ENCODE measurements around the gene XPNPEP1.

XPNPEP1 gene

DNA sequence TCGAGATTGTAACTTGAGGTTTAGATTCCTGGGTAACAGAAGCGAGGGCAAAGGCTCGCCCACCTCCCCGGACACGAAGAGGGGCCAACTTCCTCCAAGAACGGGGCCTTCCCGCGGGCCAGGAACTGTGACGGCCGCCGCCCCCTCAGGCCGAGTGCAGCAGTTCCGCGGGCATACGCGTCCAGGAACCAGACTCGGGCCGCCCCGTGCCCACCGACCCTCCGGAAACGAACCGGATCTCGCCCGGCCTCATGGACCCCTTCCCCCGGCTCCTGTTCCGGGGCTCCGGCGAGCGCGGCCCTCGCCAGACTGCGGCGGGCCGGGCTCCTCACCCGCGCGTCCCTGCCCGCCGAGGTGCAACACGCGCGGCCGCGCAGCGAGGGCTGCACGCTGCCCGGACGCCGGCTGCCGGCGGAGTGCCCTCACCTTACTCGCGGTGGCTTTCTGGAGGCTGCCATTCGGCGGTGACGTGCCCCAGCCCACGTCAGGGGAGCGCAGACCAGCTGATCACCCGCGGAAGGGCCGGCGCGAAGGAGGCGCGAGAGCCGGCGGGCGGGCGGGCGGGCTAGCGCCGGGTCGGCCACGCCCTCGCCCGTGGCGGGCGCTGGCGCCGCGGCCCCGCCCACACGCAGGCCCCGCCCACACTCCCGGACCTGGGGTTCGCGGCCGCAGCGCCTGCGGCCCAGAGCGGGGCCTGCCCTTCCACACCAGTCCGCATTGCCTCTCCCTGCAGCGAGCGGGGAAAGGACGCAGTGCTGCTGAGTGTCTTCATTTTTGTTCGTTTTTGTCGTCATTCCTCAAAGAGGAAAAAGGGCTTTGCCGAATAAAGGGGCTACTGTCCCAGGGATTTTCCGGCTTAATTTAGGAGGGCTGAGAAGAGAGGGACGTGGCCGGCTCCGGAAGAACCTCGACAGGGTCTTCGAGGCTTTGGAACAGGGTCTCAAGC lies at the start of gene XPNPEP1:
Gene XPNPEP1 (minus strand): TSS at position 536 of the 946 bp plus-strand sequence. CDS start 78 bp downstream, at position 458.
- DNase-seq, result peak; percentile 96

DNA sequence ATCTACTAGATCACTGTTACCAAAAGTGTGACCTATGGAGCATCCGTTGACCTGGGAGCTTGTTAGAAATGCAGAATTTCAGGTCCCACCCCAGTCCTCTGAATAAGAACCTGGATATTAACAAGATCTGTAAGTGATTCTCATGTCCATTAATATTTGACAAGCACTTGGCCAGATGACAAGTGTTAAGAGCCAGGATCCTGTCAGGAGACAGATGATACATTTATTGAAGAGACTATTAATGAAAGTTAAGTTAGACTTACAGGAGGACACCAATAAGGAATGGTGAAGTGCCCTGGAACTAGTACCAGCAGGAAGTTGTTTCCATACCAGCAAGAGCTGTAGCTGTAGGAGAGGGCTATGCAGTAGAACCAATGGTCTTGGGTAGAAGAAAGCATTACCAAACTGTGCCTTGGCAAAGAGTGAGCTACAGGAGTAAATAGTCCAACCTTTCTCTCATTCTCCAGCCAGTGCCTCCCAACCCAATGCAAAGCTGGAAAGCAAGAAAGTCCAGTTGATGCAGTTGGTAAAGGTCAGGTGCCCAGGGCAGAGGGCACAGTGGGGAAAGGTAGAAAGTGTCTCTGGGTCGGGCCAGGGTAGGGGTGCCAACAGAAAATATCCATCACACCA lies 49.2 kb upstream of the XPNPEP1 start:
- DNase-seq, result peak; percentile 45

GRCh38 chr10:109971634-109972033 lies 48.3 kb upstream of the XPNPEP1 start:
- DNase-seq, result peak; percentile 13

DNA sequence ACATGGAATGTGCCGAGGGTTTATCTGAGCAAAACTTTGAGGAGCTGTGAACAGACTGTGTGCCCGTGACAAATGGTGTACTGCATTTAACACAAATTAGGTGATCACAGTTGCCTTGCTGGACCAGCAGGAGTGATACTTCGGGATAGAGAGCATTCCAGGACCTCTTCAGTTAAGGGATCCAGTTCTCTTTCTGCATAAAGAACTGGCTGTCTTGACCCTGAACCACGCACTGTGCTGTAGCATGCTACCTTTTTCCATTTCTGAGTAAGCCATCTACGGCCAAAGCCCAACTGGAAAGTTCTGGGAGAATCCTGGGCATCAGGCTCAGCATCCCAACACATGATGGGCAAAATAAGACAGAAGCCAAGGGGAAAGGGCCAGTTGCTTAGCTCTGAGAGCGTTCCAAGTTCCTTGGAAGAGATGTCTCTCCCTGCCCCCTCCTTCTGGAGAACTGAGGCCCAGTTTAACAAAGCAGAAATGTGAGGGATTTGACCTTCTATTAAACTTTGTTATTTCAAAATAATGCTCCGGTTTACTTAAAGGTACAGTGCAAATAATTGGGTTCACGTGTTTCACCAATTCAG lies 46.5 kb upstream of the XPNPEP1 start:
- no peak for DNase-seq

DNA sequence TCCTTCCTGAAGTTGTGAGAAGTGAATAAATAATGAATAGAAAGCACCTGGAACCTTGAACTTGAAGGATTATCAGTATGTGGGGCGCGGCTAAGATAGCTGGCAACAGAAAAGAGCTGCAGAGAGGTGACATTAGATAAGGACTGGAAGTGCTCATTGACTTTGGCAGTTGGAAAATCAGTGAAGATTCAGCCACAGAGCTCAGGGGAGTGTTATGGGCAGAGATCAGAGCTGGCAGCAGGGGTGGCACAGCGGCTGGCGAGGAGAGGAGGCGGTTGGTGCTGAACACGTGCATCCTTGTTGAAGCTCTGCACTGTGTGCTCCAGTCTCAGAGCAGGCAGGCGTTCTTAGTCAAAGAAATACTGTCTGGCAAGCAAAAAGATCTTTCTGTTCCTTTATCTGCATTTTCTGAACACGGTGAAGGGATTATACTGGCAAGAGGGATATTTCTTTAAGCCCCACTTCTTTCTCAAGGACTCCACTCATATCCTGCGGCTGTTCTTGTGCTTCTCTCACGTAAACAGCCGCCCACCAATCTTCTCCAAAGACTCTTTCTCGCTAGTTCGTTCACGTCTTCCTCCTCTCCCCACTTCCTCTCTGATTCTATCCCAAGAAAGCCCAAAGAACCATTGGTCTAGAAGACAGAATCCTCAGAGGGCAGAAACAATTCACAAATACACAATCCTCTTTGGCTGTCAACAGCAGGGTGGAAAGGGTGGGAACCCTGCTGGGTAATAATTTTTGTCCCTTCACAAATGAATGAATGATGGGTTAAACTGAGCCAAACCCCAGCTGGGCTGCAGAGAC lies 45.8 kb upstream of the XPNPEP1 start:
- DNase-seq, result no peak

GRCh38 chr10:109967739-109968088 lies 44.4 kb upstream of the XPNPEP1 start:
- DNase-seq, result no peak

DNA sequence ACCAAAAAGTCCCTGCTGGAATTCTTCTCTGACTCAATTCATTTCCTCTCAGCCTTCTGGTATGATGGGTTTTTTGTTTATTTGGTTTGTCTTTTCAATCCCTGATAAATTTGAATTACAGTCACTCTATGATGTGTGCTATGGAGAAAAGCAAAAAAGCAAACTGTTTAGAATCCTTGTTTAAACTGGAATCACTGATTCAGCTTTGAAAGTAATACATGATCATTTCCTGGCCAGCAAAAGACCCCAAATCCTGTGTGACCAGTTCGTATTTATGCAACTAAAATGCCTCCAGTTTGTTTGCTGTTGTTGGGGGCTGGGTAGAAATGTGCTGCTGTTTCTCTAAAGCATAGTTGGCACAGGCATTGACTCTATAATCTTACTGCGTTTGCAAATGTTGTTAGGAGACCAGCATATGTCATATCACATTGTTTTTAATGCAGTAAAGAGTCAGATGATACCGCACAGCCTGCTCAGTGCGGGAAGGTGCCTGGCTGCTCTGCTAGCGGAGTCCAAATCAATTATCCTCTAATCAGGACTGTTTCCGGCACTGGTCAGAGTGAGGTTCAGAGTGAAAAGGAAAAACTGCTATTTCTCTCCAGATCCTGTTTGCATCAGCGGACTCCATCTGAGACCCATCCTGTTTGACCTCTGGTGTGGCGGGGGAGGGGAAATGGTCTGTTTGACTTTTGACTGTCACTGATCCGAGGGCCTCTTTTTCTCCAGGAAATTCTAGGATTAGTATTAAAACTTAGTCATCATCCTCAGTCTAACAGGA lies 43.8 kb upstream of the XPNPEP1 start:
- DNase-seq, result peak; percentile 66

- DNase-seq, result no peak
Measured at GRCh38 chr10:109964318-109964717, 41.0 kb upstream of the XPNPEP1 start.

GRCh38 chr10:109963439-109963838 lies 40.1 kb upstream of the XPNPEP1 start:
- no peak for DNase-seq

GRCh38 chr10:109962247-109962646 lies 38.9 kb upstream of the XPNPEP1 start:
- peak; percentile 26 for DNase-seq

GRCh38 chr10:109961174-109962001 lies 38.1 kb upstream of the XPNPEP1 start:
- DNase-seq, result peak; percentile 87

GRCh38 chr10:109960682-109961081 lies 37.4 kb upstream of the XPNPEP1 start:
- peak; percentile 11 for DNase-seq

- DNase-seq, result no peak
Measured at GRCh38 chr10:109959259-109960145, 36.2 kb upstream of the XPNPEP1 start.

- peak; percentile 60 for DNase-seq
Measured at GRCh38 chr10:109958059-109958458, 34.7 kb upstream of the XPNPEP1 start.

DNA sequence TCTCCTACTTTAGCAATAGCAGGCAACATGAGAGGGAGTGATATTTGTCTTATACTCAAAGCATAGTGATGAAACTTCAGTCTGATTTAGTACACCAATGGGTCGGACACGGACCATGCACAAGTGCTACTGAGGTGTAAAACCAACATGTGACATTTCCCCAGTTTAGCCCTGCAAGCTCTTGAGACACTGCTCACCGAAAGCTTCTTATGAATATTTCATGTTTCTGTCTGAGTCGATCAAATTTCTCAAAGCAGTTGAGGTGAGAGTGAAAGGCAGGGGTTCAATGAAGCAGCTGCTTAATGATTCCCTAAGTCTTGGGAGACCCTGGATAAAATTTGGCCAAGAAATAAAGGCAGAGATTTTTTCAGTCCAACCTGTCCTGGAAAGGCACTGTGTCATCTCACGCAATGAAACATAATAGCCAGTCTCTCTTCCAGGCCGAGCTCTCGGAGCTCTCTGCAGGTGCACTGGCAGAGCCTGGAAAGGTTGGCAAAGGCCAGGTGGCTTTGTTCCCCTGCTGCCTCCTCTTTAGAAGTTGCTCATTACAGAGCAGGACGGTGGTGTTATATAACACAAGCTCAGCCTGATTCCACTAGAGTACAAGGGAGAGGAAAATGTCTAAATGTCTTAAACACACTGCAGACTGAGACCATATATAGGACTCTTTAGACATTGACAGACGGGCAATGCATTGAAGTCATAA lies 33.9 kb upstream of the XPNPEP1 start:
- DNase-seq, result peak; percentile 97

GRCh38 chr10:109956454-109957091 lies 33.3 kb upstream of the XPNPEP1 start:
- peak; percentile 90 for DNase-seq

GRCh38 chr10:109953766-109954165 lies 30.5 kb upstream of the XPNPEP1 start:
- DNase-seq, result no peak

DNA sequence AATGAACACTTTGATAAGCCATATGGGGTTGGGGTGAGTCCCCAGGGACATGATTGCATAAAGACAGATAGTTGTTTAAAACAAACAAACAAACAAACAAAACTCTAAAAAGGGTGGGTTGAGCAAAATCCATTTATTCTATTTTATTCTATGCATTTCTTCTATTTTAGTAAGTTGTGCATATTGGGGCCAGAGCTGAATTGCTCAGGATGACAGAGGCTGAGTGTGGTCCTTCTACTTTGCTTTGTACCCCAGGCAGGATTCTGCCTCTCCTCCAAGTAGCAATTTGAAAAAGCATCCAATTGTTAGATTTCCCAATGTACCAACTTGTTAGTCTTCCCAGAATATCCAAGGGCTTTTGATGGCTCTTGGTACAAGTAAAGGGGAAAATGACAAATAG lies 29.2 kb upstream of the XPNPEP1 start:
- no peak for DNase-seq
